Stimulated activated CD4-positive, alpha-beta T cell treated with anti-CD3 and anti-CD28 coated beads, Interleukin-15, amount 100 ng/mL, for 48 hours (primary cell): Measurements from ENCODE around the gene COMMD4.
"Not testable (repeated sequence)": the region's sequence is repeated elsewhere in the genome, so short reads cannot be mapped to it uniquely, and the experiment has no call there.

Experiments
- DNase-seq, 2 donors: peaks; one replicate each; pipeline ENCODE4 v3.0.0-alpha.2; 2020; ENCODE audit warnings: low read depth in 2 of 2

The COMMD4 gene

DNA sequence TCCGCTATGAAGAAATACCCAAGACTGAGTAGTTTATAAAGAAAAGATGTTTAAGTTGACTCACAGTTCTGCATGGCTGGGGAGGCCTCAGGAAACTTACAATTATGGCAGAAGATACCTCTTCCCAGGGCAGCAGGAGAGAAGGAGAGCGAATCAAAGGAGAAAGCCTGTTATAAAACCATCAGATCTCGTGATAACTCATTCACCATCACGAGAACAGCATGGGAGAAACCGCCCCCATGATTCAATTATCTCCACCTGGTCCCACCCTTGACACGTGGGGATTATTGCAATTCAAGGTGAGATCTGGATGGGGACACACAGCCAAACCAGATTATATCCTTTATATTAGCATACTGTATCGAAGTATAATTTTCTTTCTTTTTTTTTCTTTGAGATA lies 3.8 kb upstream of the COMMD4 start:
- DNase-seq: not testable (repeated sequence)

GRCh38 chr15:75333654-75334419 lies 2.0 kb upstream of the COMMD4 start:
- not testable (repeated sequence) for DNase-seq

DNA sequence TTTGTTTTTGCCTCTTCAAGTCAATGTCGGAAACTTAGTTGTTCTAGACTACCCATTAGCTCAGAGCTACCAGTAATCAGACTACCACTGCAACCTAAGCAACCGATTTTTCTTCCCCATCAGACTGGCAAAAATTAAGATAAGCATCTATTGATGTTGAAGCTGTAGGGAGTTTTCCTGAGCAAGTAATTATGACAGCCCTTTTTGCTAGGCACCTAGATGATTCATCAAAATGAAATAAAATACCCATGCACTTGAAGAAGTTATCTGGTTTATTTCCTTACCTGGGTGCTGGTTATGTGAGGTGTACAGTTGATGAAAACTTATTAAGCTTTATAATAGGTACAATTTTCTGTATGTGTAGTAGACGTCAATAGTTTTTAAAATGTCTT lies 554 bp upstream of the COMMD4 start:
- DNase-seq: no peak

- DNase-seq: no peak
Observed at GRCh38 chr15:75338661-75339240, 2.9 kb downstream of the COMMD4 start.

DNA sequence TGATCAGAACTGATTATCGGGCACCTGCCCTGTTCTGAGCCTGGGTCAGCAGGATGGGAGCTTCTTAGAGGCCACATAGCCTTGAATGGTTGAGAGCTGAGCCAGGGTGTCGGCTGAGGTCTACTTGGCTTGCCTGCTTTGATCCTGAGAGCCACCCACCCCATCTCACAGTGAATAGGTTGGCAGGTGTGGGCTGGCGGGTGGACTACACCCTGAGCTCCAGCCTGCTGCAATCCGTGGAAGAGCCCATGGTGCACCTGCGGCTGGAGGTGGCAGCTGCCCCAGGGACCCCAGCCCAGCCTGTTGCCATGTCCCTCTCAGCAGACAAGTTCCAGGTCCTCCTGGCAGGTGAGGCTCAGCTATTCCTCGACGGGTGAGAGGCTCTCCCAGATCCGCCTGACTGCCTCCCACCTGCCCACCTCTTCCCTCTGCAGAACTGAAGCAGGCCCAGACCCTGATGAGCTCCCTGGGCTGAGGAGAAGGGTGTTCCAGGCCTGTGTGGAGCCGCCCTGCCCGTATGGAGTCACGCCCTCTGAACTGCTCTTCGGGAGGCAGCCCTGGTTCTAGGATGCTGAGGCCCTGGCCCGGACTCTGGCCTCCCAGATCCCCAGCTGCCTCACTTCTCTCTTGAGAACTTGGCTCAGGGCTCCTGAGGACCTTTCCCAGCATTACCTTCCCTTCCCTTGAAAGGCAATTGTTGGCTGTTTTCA lies 3.8 kb downstream of the COMMD4 start:
- no peak for DNase-seq

DNA sequence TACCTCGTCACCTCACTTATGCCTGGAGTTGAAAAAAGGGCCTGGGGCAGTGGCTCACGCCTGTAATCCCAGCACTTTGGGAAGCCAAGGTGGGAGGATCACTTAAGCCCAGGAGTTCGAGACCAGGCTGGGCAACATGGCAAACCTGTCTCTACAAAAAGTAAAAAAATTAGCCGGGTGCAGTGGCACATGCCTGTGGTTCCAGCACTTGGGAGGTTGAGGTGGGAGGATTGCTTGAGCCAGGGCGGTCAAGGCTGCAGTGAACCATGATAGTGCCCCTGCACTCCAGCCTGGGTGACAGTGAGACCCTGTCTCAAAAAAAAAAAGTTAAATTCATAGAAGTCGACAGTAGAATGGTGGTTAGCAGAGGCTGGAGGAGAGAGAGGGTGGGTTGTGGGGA lies 6.4 kb downstream of the COMMD4 start:
- no peak for DNase-seq

- DNase-seq: not testable (repeated sequence)
Observed at GRCh38 chr15:75343953-75344352, 8.1 kb downstream of the COMMD4 start.

- no peak for DNase-seq
Observed at GRCh38 chr15:75346796-75347221, 10.9 kb downstream of the COMMD4 start, which contains the start of gene NEIL1. Gene NEIL1, plus strand, starts transcription at chr15:75347039. Its CDS starts 1,867 bp downstream, at chr15:75348906.

- DNase-seq: peak; percentile 14 to 34
Observed at GRCh38 chr15:75347222-75348033, 11.6 kb downstream of the COMMD4 start.

- DNase-seq: no peak
Observed at GRCh38 chr15:75348034-75348561, 12.2 kb downstream of the COMMD4 start.

DNA sequence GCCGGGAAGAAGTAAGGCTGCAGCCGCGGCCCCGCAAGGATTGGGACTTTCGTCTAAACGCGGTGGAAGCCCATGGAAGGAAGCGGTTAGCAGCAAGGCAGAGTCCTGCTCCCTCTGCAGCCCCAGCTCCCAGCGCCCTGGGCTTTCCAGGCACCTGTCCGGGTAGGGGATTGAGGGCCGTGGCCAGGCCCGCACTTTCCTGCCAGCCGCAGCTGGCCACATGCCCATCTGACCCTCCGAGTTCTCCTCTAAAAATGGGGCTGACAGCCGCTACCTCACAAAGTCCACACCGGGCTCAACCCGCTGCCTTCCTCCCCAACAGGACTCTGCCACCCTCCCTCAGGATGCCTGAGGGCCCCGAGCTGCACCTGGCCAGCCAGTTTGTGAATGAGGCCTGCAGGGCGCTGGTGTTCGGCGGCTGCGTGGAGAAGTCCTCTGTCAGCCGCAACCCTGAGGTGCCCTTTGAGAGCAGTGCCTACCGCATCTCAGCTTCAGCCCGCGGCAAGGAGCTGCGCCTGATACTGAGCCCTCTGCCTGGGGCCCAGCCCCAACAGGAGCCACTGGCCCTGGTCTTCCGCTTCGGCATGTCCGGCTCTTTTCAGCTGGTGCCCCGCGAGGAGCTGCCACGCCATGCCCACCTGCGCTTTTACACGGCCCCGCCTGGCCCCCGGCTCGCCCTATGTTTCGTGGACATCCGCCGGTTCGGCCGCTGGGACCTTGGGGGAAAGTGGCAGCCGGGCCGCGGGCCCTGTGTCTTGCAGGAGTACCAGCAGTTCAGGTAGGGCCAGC lies 12.9 kb downstream of the COMMD4 start:
- no peak for DNase-seq

- not testable (repeated sequence) for DNase-seq
Observed at GRCh38 chr15:75349351-75349669, 13.4 kb downstream of the COMMD4 start.

- peak; percentile 58 to 60 for DNase-seq
Observed at GRCh38 chr15:75349851-75350588, 14.2 kb downstream of the COMMD4 start.

DNA sequence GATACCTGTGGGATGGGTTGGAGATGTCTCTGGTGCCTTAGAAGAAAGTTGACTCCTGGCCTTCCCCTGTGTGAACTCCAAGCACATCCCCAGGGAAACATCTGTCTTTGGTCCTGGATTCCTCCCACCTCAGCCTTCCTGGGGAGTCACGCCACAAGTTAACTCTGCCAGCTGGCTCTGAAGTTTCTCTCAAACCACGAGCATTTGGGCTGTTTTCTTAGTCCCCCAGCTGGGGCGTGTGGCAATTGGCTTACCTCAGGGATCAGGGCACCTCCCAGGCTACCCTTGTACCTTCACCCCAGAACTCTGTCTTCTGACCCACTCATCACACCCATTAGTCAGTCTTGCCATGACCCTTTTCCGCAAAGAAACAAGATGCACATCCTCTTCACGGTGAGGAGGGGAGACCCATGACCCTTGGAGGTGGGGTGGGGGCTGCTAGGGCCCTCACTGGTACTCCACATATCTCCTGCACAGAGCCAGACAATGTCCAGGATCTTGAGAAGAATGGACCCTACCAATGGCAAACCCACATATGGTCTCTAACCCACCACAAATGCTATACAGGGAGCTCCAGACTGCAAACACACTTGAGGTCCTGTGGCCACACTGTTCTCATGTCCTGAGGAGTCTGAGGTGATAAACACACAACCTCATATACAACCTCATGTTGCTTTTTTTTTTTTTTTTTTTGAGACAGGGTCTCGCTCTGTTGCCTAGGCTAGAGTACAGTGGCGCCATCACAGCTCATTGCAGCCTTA lies 14.9 kb downstream of the COMMD4 start:
- no peak for DNase-seq

- DNase-seq: no peak
Observed at GRCh38 chr15:75352186-75353080, 16.6 kb downstream of the COMMD4 start.

- no peak for DNase-seq
Observed at GRCh38 chr15:75353604-75354003, 17.7 kb downstream of the COMMD4 start.

- DNase-seq: no peak
Observed at GRCh38 chr15:75354454-75354853, 18.6 kb downstream of the COMMD4 start.

GRCh38 chr15:75355369-75355768 lies 19.5 kb downstream of the COMMD4 start:
- no peak for DNase-seq
